Measurements from ENCODE around the gene ABCG5.

Gene ABCG5

GRCh38 chr2:43806719-43807031 is 32.0 kb downstream of the ABCG5 start:
- H3K9me3 ChIP-seq (ENCODE audit: control insufficient read depth in 2 of 2, low read length in 2 of 2) = no peaks in the 10 kb centered on the region
- H3K27me3 ChIP-seq (ENCODE audit: control insufficient read depth in 1 of 2, insufficient read depth in 2 of 2, low read length in 2 of 2) = no peaks in the 10 kb centered on the region
- peaks cover 15 to 20% of the 10 kb centered on the region in 2 donors for H3K36me3 ChIP-seq (ENCODE audit: control insufficient read depth in 2 of 2, insufficient read depth in 2 of 2, low read length in 2 of 2)
- no peak overlapping the region for H3K9ac ChIP-seq (ENCODE audit: low read length in 2 of 2)
- no peaks in the 10 kb centered on the region for H3K4me1 ChIP-seq (ENCODE audit: control insufficient read depth, insufficient read depth, low read length)
- no peak overlapping the region for H3K4me3 ChIP-seq (ENCODE audit: low read length in 2 of 2)
- H3K27ac ChIP-seq (ENCODE audit: low read length) = no peak overlapping the region

- no peak overlapping the region for H3K27ac ChIP-seq (ENCODE audit: low read length)
- H3K27me3 ChIP-seq (ENCODE audit: control insufficient read depth in 1 of 2, insufficient read depth in 2 of 2, low read length in 2 of 2) = no peaks in the 10 kb centered on the region
- H3K36me3 ChIP-seq (ENCODE audit: control insufficient read depth in 2 of 2, insufficient read depth in 2 of 2, low read length in 2 of 2) = peaks cover 5 to 13% of the 10 kb centered on the region in 2 donors
These were observed 35.5 kb downstream of the ABCG5 start for GRCh38 chr2:43803113-43803512.

GRCh38 chr2:43802135-43802534 is 36.5 kb downstream of the ABCG5 start:
- no peak overlapping the region for H3K4me3 ChIP-seq (ENCODE audit: low read length in 2 of 2)
- no peak overlapping the region for H3K9ac ChIP-seq (ENCODE audit: low read length in 2 of 2)
- H3K9me3 ChIP-seq (ENCODE audit: control insufficient read depth in 2 of 2, low read length in 2 of 2) = no peaks in the 10 kb centered on the region
- no peaks in the 10 kb centered on the region for H3K4me1 ChIP-seq (ENCODE audit: control insufficient read depth, insufficient read depth, low read length)
- no peak overlapping the region for H3K27ac ChIP-seq (ENCODE audit: low read length)
- peaks cover 5 to 13% of the 10 kb centered on the region in 2 donors for H3K36me3 ChIP-seq (ENCODE audit: control insufficient read depth in 2 of 2, insufficient read depth in 2 of 2, low read length in 2 of 2)
- no peaks in the 10 kb centered on the region for H3K27me3 ChIP-seq (ENCODE audit: control insufficient read depth in 1 of 2, insufficient read depth in 2 of 2, low read length in 2 of 2)

More at GRCh38 chr2:43803113-43803512, 35.5 kb downstream of the ABCG5 start:
- no peak overlapping the region for H3K4me3 ChIP-seq (ENCODE audit: low read length in 2 of 2)
- H3K9ac ChIP-seq (ENCODE audit: low read length in 2 of 2) = no peak overlapping the region
- H3K4me1 ChIP-seq (ENCODE audit: control insufficient read depth, insufficient read depth, low read length) = no peaks in the 10 kb centered on the region
- H3K9me3 ChIP-seq (ENCODE audit: control insufficient read depth in 2 of 2, low read length in 2 of 2) = no peaks in the 10 kb centered on the region

GRCh38 chr2:43800894-43801293 is 37.7 kb downstream of the ABCG5 start:
- Histone ChIP-seq H3K4me1 (ENCODE audit: control insufficient read depth, insufficient read depth, low read length) (no peaks in the 10 kb centered on the region), H3K9ac (ENCODE audit: low read length in 2 of 2) (no peak overlapping the region), H3K9me3 (ENCODE audit: control insufficient read depth in 2 of 2, low read length in 2 of 2) (no peaks in the 10 kb centered on the region), H3K36me3 (ENCODE audit: control insufficient read depth in 2 of 2, insufficient read depth in 2 of 2, low read length in 2 of 2) (peaks cover 7 to 16% of the 10 kb centered on the region in 2 donors), H3K27ac (ENCODE audit: low read length) (no peak overlapping the region), H3K27me3 (ENCODE audit: control insufficient read depth in 1 of 2, insufficient read depth in 2 of 2, low read length in 2 of 2) (no peaks in the 10 kb centered on the region), H3K4me3 (ENCODE audit: low read length in 2 of 2) (no peak overlapping the region)

GRCh38 chr2:43798300-43798699 is 40.3 kb downstream of the ABCG5 start:
- Histone ChIP-seq H3K4me3 (ENCODE audit: low read length in 2 of 2) (no peak overlapping the region), H3K27me3 (ENCODE audit: control insufficient read depth in 1 of 2, insufficient read depth in 2 of 2, low read length in 2 of 2) (no peaks in the 10 kb centered on the region), H3K9me3 (ENCODE audit: control insufficient read depth in 2 of 2, low read length in 2 of 2) (no peaks in the 10 kb centered on the region), H3K4me1 (ENCODE audit: control insufficient read depth, insufficient read depth, low read length) (no peaks in the 10 kb centered on the region), H3K9ac (ENCODE audit: low read length in 2 of 2) (no peak overlapping the region), H3K27ac (ENCODE audit: low read length) (no peak overlapping the region), H3K36me3 (ENCODE audit: control insufficient read depth in 2 of 2, insufficient read depth in 2 of 2, low read length in 2 of 2) (peaks cover 7 to 13% of the 10 kb centered on the region in 2 donors)

GRCh38 chr2:43796206-43796605 is 42.4 kb downstream of the ABCG5 start:
- Histone ChIP-seq H3K9me3 (ENCODE audit: control insufficient read depth in 2 of 2, low read length in 2 of 2) (no peaks in the 10 kb centered on the region), H3K36me3 (ENCODE audit: control insufficient read depth in 2 of 2, insufficient read depth in 2 of 2, low read length in 2 of 2) (peaks cover 9 to 18% of the 10 kb centered on the region in 2 donors), H3K9ac (ENCODE audit: low read length in 2 of 2) (no peak overlapping the region), H3K27ac (ENCODE audit: low read length) (no peak overlapping the region), H3K4me3 (ENCODE audit: low read length in 2 of 2) (no peak overlapping the region), H3K4me1 (ENCODE audit: control insufficient read depth, insufficient read depth, low read length) (no peaks in the 10 kb centered on the region), H3K27me3 (ENCODE audit: control insufficient read depth in 1 of 2, insufficient read depth in 2 of 2, low read length in 2 of 2) (no peaks in the 10 kb centered on the region)

- H3K27me3 ChIP-seq (ENCODE audit: control insufficient read depth in 1 of 2, insufficient read depth in 2 of 2, low read length in 2 of 2) = no peaks in the 10 kb centered on the region
- H3K9ac ChIP-seq (ENCODE audit: low read length in 2 of 2) = no peak overlapping the region
- H3K4me1 ChIP-seq (ENCODE audit: control insufficient read depth, insufficient read depth, low read length) = no peaks in the 10 kb centered on the region
- H3K27ac ChIP-seq (ENCODE audit: low read length) = no peak overlapping the region
- no peak overlapping the region for H3K4me3 ChIP-seq (ENCODE audit: low read length in 2 of 2)
- H3K36me3 ChIP-seq (ENCODE audit: control insufficient read depth in 2 of 2, insufficient read depth in 2 of 2, low read length in 2 of 2) = peaks cover 9 to 23% of the 10 kb centered on the region in 2 donors
- H3K9me3 ChIP-seq (ENCODE audit: control insufficient read depth in 2 of 2, low read length in 2 of 2) = no peaks in the 10 kb centered on the region
These were observed 43.7 kb downstream of the ABCG5 start for GRCh38 chr2:43794956-43795355.

- H3K4me1 ChIP-seq (ENCODE audit: control insufficient read depth, insufficient read depth, low read length) = no peaks in the 10 kb centered on the region
- no peak overlapping the region for H3K4me3 ChIP-seq (ENCODE audit: low read length in 2 of 2)
- H3K36me3 ChIP-seq (ENCODE audit: control insufficient read depth in 2 of 2, insufficient read depth in 2 of 2, low read length in 2 of 2) = peaks cover 19 to 28% of the 10 kb centered on the region in 2 donors
These were observed 46.0 kb downstream of the ABCG5 start for GRCh38 chr2:43792653-43793052.

GRCh38 chr2:43791035-43791765 is 47.4 kb downstream of the ABCG5 start:
- Histone ChIP-seq H3K9ac (ENCODE audit: low read length in 2 of 2) (peak overlapping the region in 1 of 2 donors; percentile 22), H3K27ac (ENCODE audit: low read length) (no peak overlapping the region), H3K4me1 (ENCODE audit: control insufficient read depth, insufficient read depth, low read length) (no peaks in the 10 kb centered on the region), H3K4me3 (ENCODE audit: low read length in 2 of 2) (no peak overlapping the region), H3K27me3 (ENCODE audit: control insufficient read depth in 1 of 2, insufficient read depth in 2 of 2, low read length in 2 of 2) (no peaks in the 10 kb centered on the region), H3K9me3 (ENCODE audit: control insufficient read depth in 2 of 2, low read length in 2 of 2) (no peaks in the 10 kb centered on the region), H3K36me3 (ENCODE audit: control insufficient read depth in 2 of 2, insufficient read depth in 2 of 2, low read length in 2 of 2) (peaks cover 17 to 24% of the 10 kb centered on the region in 2 donors)

More at GRCh38 chr2:43792653-43793052, 46.0 kb downstream of the ABCG5 start:
- Histone ChIP-seq H3K9ac (ENCODE audit: low read length in 2 of 2) (no peak overlapping the region), H3K27ac (ENCODE audit: low read length) (no peak overlapping the region), H3K9me3 (ENCODE audit: control insufficient read depth in 2 of 2, low read length in 2 of 2) (no peaks in the 10 kb centered on the region), H3K27me3 (ENCODE audit: control insufficient read depth in 1 of 2, insufficient read depth in 2 of 2, low read length in 2 of 2) (no peaks in the 10 kb centered on the region)

- no peak overlapping the region for H3K27ac ChIP-seq (ENCODE audit: low read length)
- no peak overlapping the region for H3K9ac ChIP-seq (ENCODE audit: low read length in 2 of 2)
- H3K36me3 ChIP-seq (ENCODE audit: control insufficient read depth in 2 of 2, insufficient read depth in 2 of 2, low read length in 2 of 2) = peaks cover 17 to 24% of the 10 kb centered on the region in 2 donors
- no peaks in the 10 kb centered on the region for H3K9me3 ChIP-seq (ENCODE audit: control insufficient read depth in 2 of 2, low read length in 2 of 2)
- H3K4me1 ChIP-seq (ENCODE audit: control insufficient read depth, insufficient read depth, low read length) = no peaks in the 10 kb centered on the region
- no peak overlapping the region for H3K4me3 ChIP-seq (ENCODE audit: low read length in 2 of 2)
- no peaks in the 10 kb centered on the region for H3K27me3 ChIP-seq (ENCODE audit: control insufficient read depth in 1 of 2, insufficient read depth in 2 of 2, low read length in 2 of 2)
These were observed 48.5 kb downstream of the ABCG5 start for GRCh38 chr2:43790147-43790546.

- H3K36me3 ChIP-seq (ENCODE audit: control insufficient read depth in 2 of 2, insufficient read depth in 2 of 2, low read length in 2 of 2) = peaks cover 17% of the 10 kb centered on the region in 2 donors
- no peak overlapping the region for H3K9ac ChIP-seq (ENCODE audit: low read length in 2 of 2)
- H3K4me3 ChIP-seq (ENCODE audit: low read length in 2 of 2) = no peak overlapping the region
- H3K27ac ChIP-seq (ENCODE audit: low read length) = no peak overlapping the region
- H3K4me1 ChIP-seq (ENCODE audit: control insufficient read depth, insufficient read depth, low read length) = no peaks in the 10 kb centered on the region
- no peaks in the 10 kb centered on the region for H3K9me3 ChIP-seq (ENCODE audit: control insufficient read depth in 2 of 2, low read length in 2 of 2)
- H3K27me3 ChIP-seq (ENCODE audit: control insufficient read depth in 1 of 2, insufficient read depth in 2 of 2, low read length in 2 of 2) = no peaks in the 10 kb centered on the region
These were observed 50.0 kb downstream of the ABCG5 start for GRCh38 chr2:43788646-43789045.
